NOMO-1 (cell line): ENCODE data around the gene SCN7A.
A peak's percentile ranks its signal among the peaks of the same experiment; 100 is the strongest.
"Not testable (repeated sequence)": the region's sequence is repeated elsewhere in the genome, so short reads cannot be mapped to it uniquely, and the experiment has no call there.

ENCODE experiments used
- DNase-seq, 2 experiments: peaks; one replicate each; lab custom pipeline; 2025; ENCODE audit not compliant: unreplicated experiment in 2 of 2; lab: John Stamatoyannopoulos, UW

SCN7A gene

GRCh38 chr2:166455823-166456222 is 38.2 kb downstream of the SCN7A start:
- not testable (repeated sequence) for DNase-seq

DNA sequence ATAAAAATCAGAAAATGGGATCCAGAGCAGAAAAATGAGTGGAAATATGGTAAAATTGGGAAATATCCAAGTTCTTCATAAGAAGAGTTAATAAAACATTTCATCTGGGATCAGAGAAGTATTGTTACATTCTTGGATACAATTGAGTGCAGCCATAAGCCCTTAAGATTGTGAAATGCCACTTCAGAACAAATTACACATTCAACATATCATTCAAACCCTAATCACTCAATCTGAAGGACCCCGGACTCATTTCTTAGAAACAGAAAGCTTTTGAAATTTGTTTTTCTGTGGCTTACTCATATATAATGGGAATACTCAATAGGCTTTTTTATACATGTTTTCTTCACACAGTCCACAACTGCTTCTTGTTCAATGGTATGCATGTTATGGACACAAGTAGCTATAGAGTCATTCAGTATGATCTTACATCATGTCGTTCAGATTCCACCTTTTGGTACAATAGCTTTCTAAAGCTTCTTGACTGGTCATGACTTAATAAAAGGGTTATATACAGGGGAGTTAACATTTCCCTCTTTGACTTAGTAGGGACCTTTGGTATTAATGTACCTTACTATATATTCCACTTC is 39.9 kb downstream of the SCN7A start:
- DNase-seq = no peak

DNA sequence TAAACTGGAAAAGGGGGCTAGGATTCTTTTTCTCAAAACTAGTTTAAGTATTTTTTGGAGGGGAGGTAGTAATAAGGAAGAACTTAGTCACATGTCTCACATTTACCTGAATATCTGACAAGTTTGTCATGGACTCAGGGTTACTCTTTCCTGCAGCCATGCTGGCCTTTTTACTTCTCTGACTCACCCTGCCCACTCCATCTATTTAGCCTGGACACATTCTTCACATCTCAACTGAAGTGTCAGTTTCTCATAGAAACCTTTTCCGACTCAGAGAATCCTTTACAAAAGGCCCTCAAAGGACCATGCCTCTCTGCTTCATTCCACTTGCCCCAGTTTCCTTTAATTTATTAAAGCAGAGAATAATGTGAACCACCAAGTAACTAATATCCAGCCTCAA is 42.6 kb downstream of the SCN7A start:
- DNase-seq = no peak

- DNase-seq = no peak
These were observed 44.6 kb downstream of the SCN7A start for GRCh38 chr2:166449439-166449838.

- DNase-seq = no peak
These were observed 45.9 kb downstream of the SCN7A start for GRCh38 chr2:166448106-166448505.

DNA sequence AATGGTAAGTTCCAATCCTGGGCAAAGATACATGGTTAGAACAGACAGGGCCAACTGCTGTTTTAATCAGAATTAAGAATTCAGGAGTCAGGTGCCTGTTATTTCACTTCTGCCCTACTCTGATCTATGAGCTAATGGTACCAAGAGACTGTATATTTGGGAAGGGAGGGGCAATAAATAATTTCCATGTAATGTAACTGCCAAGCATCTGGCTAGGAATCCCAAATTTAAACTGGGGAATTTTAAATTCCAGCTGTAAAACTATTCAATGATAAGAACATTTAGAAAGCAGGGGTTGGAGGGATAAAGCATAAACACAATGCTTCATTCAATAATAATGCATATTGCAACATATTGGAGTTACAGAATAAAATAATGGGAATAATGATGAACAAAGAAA is 49.7 kb downstream of the SCN7A start:
- DNase-seq = no peak

GRCh38 chr2:166440313-166440712 is 53.7 kb downstream of the SCN7A start:
- DNase-seq = no peak

- DNase-seq = no peak
These were observed 55.0 kb downstream of the SCN7A start for GRCh38 chr2:166439078-166439477.

DNA sequence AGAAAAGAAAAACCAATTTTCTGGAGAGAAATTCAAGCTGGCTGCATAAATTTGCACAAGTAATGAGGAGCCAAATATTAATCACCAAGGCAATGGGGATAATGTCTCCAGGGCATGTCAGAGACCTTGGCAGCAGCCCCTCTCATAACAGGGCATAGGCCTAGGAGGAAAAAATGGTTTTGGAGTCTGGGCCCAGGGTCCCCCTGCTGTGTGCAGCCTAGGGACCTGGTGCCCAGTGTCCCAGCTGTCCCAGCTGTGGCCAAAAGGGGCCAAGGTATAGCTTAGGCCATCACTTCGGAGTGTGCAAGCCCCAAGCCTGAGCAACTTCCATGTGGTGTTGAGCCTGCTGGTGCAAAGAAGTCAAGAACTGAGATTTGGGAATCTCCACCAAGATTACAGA is 57.1 kb downstream of the SCN7A start:
- DNase-seq = no peak

DNA sequence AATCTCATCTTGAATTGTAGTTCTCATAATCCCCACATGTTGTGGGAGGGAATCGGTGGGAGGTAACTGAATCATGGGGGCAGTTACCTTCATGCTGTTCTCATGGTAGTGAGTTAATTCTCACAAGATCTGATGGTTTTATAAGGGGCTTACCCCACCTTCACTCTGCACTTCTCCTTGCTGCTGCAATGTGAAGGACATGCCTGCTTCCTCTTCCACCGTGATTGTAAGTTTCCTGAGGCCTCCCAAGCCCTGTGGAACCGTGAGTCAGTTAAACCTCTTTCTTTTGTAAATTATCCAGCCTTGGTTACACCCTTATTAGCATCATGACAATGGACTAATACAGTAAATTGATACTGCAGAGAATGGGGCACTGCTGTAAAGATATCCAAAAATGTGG is 57.9 kb downstream of the SCN7A start:
- DNase-seq = no peak

DNA sequence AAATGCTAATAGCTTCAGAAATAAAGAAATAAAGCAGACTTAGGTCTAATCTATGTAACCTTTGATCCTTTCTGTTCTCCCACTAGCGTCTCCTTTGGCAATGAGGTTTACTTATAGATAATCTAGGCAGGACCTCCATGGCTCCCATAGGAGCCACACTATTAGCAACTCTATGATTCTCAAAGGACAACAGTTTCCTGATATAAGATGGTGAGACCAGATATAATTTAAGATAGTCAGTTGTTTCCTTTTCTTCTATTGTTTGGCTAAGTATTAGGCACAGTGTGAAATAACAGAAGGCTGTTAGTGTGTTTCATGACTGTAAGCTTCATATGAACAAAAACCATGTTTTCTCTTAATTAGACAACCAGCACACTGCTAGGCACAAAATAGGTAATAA is 59.6 kb downstream of the SCN7A start:
- DNase-seq = no peak

DNA sequence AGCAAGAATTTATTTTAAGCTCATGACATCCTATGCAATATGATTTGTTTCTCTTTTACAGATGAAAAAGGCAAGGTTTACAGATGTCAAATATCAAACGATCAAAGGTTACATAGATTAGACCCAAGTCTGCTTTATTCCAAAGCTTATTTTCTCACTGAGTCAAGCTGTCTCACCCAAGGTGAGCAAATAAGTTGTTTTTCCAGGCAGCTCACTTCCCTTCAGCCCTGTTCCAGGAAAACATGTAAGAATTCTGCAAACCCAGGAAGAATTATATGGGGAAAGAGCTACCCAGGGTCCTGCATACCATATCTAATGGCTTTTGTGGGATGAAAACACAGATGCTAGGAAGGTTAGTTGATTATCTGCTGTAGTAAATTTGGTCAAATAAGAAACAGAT is 60.6 kb downstream of the SCN7A start:
- no peak for DNase-seq

DNA sequence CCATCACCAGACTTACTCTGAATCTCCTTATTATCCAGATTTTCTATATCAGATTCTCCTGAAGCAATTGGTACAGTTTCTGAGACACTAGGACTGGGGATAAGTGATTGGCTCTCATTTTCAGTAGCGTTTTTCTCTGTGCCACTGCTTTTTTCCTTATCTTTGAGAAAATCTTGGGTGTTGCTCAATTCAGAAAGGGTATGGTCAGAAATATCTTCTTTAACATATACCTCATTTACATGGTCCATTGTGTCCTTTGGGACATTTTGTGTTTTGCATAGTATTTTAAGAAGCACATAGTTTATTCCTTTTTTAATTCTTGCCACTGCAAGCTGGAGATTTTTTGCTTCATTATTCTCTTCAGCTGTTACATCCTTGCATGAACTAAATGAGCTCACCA is 61.7 kb downstream of the SCN7A start:
- DNase-seq = no peak

DNA sequence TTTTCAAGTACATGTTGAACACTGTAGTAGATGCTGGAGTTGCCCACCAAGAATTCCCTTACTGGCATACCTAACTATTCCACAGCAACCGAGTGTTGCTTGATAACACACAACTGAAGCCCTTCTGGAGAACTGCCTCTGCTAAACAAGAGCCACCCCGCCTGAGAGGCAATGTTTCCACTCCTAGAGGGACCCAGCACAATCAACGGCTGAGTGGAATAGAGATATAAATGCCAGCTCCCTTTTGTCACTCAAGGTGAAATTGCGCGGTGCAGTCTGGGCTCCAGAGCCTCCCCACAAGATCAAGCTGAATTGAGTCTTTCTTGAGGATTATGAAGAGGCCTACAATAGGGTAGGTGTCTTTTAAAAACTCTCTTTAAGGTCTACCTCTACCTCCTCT is 69.2 kb downstream of the SCN7A start:
- no peak for DNase-seq

DNA sequence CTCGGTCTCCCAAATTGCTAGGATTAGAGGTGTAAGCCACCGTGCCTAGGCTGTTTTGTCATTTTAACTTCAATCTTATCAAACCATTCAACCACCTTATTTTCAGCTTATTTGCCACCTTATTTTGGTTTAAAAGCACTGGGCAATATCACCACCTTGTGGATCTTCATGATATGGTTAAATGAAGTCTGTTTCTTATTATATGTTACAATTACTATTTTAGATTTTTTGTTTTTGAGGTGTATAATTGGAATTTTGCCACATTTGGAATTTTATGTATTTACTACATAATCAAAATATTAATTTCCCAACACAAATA is 74.5 kb downstream of the SCN7A start:
- no peak for DNase-seq

DNA sequence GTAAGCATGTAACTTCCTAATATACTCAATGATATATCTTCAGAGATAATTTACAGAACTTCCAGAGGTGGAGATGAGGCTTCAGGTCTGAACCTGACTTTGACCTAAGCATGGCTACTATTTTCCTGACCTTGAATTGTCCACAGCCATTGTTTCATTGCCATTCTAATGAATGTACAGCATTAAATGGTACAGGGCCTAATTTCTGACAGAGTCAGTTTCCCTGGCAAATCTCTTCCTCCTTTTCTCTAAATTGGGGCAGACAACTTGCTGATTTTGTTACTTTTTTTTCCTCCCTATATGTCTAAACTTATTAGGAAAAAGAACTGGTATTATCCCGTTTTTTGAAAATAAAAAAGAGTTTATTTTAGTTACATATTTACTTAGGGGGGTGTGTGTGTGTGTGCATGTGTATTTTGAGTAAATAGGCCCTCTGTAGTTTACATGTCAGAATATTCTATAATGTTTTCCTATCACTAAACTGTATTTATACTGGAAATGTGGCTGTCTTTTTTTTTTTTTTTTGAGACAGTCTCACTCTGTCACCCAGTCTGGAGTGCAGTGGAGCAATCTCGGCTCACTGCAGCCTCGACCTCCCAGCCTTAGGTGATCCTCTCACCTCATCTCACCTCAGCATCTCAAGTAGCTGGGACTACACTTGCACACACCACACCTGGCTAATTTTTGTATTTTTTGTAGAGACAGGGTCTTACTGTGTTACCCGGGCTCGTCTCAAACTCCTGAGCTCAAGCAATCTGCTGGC is 75.0 kb downstream of the SCN7A start:
- DNase-seq = no peak

GRCh38 chr2:166417669-166418068 is 76.4 kb downstream of the SCN7A start:
- peak in 1 of 2 experiments; percentile 22 for DNase-seq

DNA sequence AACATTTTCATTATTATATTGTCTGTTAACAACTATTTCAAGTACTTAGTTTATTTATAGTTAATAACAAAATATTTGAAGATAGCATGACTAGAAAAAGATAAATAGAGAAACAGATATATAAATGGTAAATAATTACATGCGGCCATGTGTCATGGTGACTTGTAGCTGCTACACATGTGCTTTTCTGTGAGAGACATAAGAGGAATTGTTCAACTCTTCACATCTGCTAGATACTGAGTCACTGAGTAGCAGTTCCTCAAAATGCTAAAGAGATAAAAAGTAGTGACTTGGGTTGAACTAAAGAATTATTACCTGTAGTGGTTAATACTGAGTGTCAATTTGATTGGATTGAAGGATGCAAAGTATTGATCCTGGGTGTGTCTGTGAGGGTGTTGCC is 80.8 kb downstream of the SCN7A start:
- peak in 1 of 2 experiments; percentile 57 for DNase-seq

GRCh38 chr2:166411473-166412230 is 82.4 kb downstream of the SCN7A start:
- DNase-seq = no peak

DNA sequence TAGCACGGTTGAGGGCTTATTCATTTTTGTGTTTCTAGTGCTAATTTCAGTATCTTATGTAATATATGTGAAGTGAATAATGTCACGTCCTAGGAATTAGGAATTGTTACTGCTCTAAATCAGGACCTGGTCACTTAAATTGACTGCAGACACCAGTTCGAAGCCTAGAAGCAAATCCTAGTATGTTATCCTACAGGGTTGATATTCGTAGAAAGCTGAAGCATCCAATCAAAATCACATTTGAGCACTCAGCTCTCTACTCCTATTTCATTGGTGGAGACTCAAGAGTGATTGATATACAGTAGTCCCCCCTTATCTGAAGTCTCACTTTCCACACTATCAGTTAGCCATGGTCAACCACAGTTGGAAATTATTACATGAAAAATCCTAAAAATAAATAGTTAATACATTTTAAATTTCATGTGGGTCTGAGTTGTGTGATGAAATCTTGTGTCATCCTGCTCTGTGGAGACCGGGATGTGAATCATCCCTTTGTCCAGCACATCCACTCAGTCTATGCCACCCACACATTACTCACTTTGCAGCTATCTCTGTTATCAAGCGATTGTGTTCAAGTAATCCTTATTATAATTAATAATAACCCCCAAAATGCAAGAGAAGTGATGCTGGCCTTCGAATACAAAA is 83.1 kb downstream of the SCN7A start:
- DNase-seq = no peak

DNA sequence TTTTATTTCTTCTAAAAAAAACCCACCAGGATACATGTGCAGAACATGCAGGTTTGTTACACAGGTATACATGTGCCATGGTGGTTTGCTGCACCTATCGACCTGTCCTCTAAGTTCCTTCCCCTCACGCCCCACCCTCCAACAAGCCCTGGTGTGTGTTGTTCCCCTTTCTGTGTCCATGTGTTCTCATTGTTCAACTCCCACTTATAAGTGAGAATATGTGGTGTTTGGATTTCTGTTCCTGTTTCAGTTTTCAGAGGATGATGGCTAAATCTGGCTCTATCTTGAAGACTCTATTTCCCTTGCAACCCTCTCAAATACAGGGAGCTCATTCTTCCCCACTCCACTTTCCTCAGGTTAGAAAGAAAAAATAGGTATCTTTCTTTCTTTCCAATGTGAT is 86.3 kb downstream of the SCN7A start:
- DNase-seq = peak; percentile 6 to 27

GRCh38 chr2:166406374-166406773 is 87.7 kb downstream of the SCN7A start:
- DNase-seq = no peak
